Thyroid gland (tissue), 4 donors: ENCODE measurements around the gene TMEM9B. TPM values are rescaled to one million over a fixed set of nuclear protein-coding genes. Genes with fewer than 3 reads are reported as not detected.

Experiments
- DNase-seq, 2 donors: peaks; one replicate each; pipeline ENCODE4 v3.0.0-alpha.2; 2019
- H3K27ac ChIP-seq, 3 donors: fragments of 200-600 bp; sonication (generic); 1 replicate in 2 of 3; 2 replicates in 1 of 3; pipeline ENCODE4 v1.5.1; 2016 to 2019; ENCODE audit warnings: mild to moderate bottlenecking in 1 of 3, moderate library complexity in 1 of 3
- H3K27me3 ChIP-seq: fragments of 200-600 bp; sonication (generic); one replicate; pipeline ENCODE4 v1.5.1; 2019
- H3K36me3 ChIP-seq, 2 donors: fragments of 200-600 bp; sonication (generic); one replicate each; pipeline ENCODE4 v1.5.1; 2016 to 2019
- H3K4me1 ChIP-seq, 2 donors: fragments of 200-600 bp; sonication (generic); one replicate each; pipeline ENCODE4 v1.5.1; 2017 to 2019
- H3K4me3 ChIP-seq, 3 donors: fragments of 200-600 bp; sonication (generic); replicated peaks in 1 of 3; 1 replicate in 2 of 3; 2 replicates in 1 of 3; pipeline ENCODE4 v1.5.1; 2016; ENCODE audit warnings: mild to moderate bottlenecking in 1 of 3
- H3K9me3 ChIP-seq: fragments of 200-600 bp; sonication (generic); one replicate; pipeline ENCODE4 v1.5.1; 2017
- POLR2A ChIP-seq, 2 donors: fragments of 450-650 bp; IDR thresholded peaks; one replicate each; pipeline ENCODE4 v1.6.1; 2017; ENCODE audit warnings: antibody characterized with exemption in 2 of 2, mild to moderate bottlenecking in 2 of 2, moderate library complexity in 1 of 2
- WGBS, 2 donors: methylation state at CpG; one replicate each; pipeline ENCODE4 v1.1.5; 2017; 5-methylcytosine and 5-hydroxymethylcytosine counted together
- intact Hi-C: fragments of 100-400 bp; cut with DNase I; formaldehyde crosslinking; loops from one replicate; pipeline ENCODE4 v1.15.1; 2023
- total RNA-seq, 4 donors: library from RNA; depleted of rRNA; stranded (reverse); fragments of >200 nt; gene quantifications; one replicate each; pipeline ENCODE4 v1.2.3, GENCODE V29; 2016
- TF ChIP-seq, protein P1 (sequence below), 6 experiments: fragments of 200-600 bp in 3 of 6; fragments of 450-650 bp in 3 of 6; sonication (generic) in 3 of 6; IDR thresholded peaks; one replicate each; pipeline ENCODE4 v1.5.1; 2016 to 2019; ENCODE audit warnings: antibody characterized with exemption in 6 of 6, mild to moderate bottlenecking in 2 of 6, inconsistent platforms in 1 of 6, moderate library complexity in 1 of 6

TMEM9B gene
- total RNA-seq, 4 donors from 2014 or later: 73.3 to 158 (median 114) TPM

DNA sequence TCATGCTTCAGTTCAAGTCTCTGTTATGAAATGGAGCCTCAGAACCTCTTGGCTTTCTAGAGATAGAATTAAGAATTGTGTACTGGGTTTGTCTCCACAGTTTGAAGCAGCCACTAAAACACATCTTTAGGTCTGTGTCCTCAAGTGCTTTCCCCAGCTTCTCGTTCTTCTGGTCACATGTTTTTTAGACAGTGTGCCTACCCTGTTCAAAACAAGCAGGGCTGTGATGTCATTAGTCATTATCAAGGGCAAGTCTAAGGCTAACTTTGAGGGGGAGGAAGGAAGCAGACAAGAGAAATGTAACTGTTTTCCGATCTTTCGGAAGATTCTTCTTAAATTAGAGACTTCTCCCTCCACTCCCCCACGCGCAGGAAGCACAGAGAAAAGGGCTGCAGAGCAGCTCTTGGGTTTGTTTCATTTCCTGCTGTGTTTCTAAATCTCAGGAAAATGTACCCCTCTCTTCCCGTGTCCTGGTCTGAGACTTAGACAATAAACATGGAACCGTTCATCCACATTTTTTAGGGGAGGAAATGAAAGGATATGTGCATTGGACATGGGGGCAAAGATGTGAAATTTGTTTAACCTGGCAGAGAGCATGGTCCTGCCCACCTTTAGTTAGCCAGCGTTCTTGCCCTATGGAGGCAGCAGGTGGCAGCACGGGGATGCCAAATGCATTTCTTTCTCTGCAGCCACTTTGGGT, 50.1 kb downstream of the TMEM9B start:
- intact Hi-C loops: no loop called here
- 25 to 40% methylated on average over 9 of the region's 9 CpGs for WGBS, 2 donors
- H3K27me3 ChIP-seq: no peaks in the 10 kb centered on the region
- TF ChIP-seq, protein P1, sequence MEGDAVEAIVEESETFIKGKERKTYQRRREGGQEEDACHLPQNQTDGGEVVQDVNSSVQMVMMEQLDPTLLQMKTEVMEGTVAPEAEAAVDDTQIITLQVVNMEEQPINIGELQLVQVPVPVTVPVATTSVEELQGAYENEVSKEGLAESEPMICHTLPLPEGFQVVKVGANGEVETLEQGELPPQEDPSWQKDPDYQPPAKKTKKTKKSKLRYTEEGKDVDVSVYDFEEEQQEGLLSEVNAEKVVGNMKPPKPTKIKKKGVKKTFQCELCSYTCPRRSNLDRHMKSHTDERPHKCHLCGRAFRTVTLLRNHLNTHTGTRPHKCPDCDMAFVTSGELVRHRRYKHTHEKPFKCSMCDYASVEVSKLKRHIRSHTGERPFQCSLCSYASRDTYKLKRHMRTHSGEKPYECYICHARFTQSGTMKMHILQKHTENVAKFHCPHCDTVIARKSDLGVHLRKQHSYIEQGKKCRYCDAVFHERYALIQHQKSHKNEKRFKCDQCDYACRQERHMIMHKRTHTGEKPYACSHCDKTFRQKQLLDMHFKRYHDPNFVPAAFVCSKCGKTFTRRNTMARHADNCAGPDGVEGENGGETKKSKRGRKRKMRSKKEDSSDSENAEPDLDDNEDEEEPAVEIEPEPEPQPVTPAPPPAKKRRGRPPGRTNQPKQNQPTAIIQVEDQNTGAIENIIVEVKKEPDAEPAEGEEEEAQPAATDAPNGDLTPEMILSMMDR (IDR thresholded peaks at IDR 0.05): peak; percentile 26 to 73 (median 56)
- no peak for TF ChIP-seq POLR2A (IDR thresholded peaks at IDR 0.05)
- H3K4me3 ChIP-seq: no peak overlapping the region
- H3K27ac ChIP-seq: peak overlapping the region; percentile 14 to 46 (median 31)
- peak; percentile 45 to 50 for DNase-seq
- H3K36me3 ChIP-seq: peaks cover 0 to 6% of the 10 kb centered on the region in 2 donors
- no peaks in the 10 kb centered on the region for H3K9me3 ChIP-seq
- peaks cover 22 to 41% of the 10 kb centered on the region in 2 donors for H3K4me1 ChIP-seq

DNA sequence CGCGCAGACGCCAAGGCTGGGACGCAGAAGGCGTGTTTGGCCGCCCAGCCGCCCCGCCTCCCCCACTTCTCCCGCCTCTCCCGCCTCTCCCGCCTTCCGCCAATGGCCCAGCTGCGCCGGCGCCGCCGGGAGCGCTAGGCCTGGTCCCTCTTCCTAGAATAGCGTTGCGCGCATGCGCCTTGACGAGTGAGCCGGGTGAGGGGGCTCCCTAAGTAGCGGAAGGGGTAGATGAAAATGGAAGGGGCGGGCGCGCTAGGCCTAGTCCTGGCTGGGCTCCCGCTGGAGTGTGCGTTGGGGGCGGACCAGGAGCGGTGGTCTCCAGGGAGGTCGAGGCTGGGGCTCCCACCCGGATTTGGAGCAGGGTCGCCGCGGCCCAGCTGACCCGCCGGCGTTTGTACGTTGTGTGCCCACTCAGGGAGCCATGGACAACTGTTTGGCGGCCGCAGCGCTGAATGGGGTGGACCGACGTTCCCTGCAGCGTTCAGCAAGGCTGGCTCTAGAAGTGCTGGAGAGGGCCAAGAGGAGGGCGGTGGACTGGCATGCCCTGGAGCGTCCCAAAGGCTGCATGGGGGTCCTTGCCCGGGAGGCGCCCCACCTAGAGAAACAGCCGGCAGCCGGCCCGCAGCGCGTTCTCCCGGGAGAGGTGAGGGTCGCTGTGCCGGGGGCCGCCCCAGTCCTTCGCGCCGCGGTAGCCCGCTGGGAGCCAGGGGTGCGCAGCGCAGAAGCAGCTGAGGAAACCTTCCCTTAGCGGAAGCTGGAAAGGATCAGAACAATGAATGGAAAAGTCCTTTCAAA, 53.0 kb downstream of the TMEM9B start, which contains the start of gene AKIP1:
Gene AKIP1, plus strand, starts transcription at position 161 of the 795 bp plus-strand sequence. Its CDS starts 261 bp downstream, at position 422.
- 0% methylated on average over 18 to 24 of the region's 68 CpGs for WGBS, 2 donors
- Histone ChIP-seq H3K27ac (peak within 1 kb of the TSS; percentile 91 to 98 (median 95)), H3K27me3 (no peaks in the 10 kb centered on the region), H3K9me3 (no peaks in the 10 kb centered on the region), H3K4me1 (peaks cover 12 to 21% of the 10 kb centered on the region in 2 donors), H3K4me3 (peak within 1 kb of the TSS; percentile 80 to 92 (median 81)), H3K36me3 (no peaks in the 10 kb centered on the region)
- peak; percentile 96 for DNase-seq
- TF ChIP-seq, protein P1 (IDR thresholded peaks at IDR 0.05): peak in 1 of 6 experiments; percentile 4
- peak in 1 of 2 donors; percentile 80 for TF ChIP-seq POLR2A (IDR thresholded peaks at IDR 0.05)
- intact Hi-C loops: no loop called here

DNA sequence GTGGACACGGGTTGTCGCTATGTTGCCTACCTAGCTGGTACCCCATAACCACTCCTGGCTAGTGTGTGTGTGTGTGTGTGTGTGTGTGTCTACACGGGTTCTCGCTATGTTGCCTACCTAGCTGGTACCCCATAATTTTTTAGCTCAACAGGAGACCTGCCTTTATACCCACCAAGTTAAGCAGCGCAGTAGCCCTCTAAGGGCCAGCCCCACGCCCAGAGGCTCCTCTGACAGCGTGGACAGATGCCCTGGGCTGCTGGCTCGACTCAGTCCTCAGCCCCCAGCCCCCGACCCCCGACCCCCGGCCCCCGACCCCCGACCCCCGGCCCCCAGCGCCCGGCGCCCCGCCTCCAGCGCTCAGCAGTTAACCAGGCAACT, 53.6 kb downstream of the TMEM9B start:
- Histone ChIP-seq H3K27me3 (no peaks in the 10 kb centered on the region), H3K4me1 (peaks cover 12 to 21% of the 10 kb centered on the region in 2 donors), H3K9me3 (no peaks in the 10 kb centered on the region), H3K36me3 (no peaks in the 10 kb centered on the region), H3K4me3 (peak overlapping the region in 2 of 3 donors; percentile 52 to 81), H3K27ac (peak overlapping the region in 1 of 3 donors; percentile 30)
- TF ChIP-seq, protein P1 (IDR thresholded peaks at IDR 0.05): no peak
- TF ChIP-seq POLR2A (IDR thresholded peaks at IDR 0.05): no peak
- WGBS, 2 donors: 0 to 7% methylated on average over 3 to 6 of the region's 19 CpGs
- no peak for DNase-seq
- intact Hi-C loops: no loop called here

DNA sequence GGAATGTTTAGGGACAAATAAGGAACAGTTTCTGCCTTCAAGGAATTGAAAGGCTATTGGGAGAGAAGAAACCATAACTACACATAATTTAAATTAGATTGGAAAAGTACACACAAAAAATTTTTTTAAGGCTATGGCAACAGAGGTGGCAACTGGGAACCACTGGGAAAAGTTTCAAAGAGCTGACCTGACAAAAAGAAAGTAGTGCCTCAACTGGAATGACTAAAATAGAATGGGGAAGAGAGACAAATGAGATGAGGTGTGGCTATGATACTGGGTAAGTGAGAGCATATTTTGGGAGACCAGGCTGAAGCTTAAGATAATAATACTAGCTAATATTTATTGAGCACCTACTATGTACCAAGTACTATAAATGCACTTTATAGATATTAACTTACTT, 56.1 kb downstream of the TMEM9B start:
- Histone ChIP-seq H3K4me1 (peaks cover 4% of the 10 kb centered on the region in 2 donors), H3K36me3 (no peaks in the 10 kb centered on the region), H3K27ac (no peak overlapping the region), H3K4me3 (no peak overlapping the region), H3K9me3 (no peaks in the 10 kb centered on the region), H3K27me3 (no peaks in the 10 kb centered on the region)
- intact Hi-C loops: no loop called here
- DNase-seq: no peak
- TF ChIP-seq, protein P1 (IDR thresholded peaks at IDR 0.05): no peak
- TF ChIP-seq POLR2A (IDR thresholded peaks at IDR 0.05): no peak
